Measurements from ENCODE around the gene PELI3.

DNA sequence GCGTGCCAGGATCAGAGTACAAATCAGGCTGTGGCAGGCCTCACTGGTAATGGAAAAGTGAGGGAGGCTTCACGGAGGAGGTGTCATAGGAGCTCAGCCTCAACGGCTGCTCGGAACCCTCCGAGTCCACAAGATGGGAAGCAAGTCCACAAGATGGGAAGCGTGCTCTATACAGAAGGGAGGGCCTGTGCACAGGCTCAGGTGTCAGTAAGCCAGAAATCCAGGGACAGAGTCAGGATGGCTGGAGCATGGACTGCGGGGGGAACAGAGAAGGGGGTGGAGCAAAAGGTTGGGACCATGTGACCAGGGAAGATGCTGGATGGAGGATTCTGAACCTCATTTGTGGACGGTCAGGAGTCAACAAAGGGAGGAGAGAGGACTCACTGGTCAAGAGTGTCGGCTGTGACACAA lies 10.1 kb downstream of the PELI3 start:
- no peak for TF ChIP-seq CTCF (IDR thresholded peaks at IDR 0.05)
- no peak for TF ChIP-seq POLR2A (IDR thresholded peaks at IDR 0.05)

Data from esophagus squamous epithelium (tissue), 4 donors.